HepG2 (cell line): ENCODE data around the gene RILP. TPM values are rescaled to one million over a fixed set of nuclear protein-coding genes. Genes with fewer than 3 reads are reported as not detected.

ENCODE experiments used
- ETS1 ChIP-seq: sonication (generic); formaldehyde crosslinking; IDR thresholded peaks from 2 replicates; pipeline ENCODE4 v1.4.0; 2020; ENCODE audit warnings: missing genetic modification reagents
- HNRNPL ChIP-seq: fragments of 200-400 bp; formaldehyde crosslinking; IDR thresholded peaks from 2 replicates; pipeline ENCODE4 v1.6.1; 2017; ENCODE audit warnings: mild to moderate bottlenecking, low read depth, low read length
- HNRNPLL ChIP-seq: fragments of 200-400 bp; formaldehyde crosslinking; IDR thresholded peaks from 2 replicates; pipeline ENCODE4 v1.6.1; 2017; ENCODE audit warnings: mild to moderate bottlenecking, low read depth, low read length; ENCODE audit not compliant: poor library complexity, severe bottlenecking
- JARID2 ChIP-seq: sonication (generic); formaldehyde crosslinking; IDR thresholded peaks from 2 replicates; pipeline ENCODE4 v1.8.1; 2023; ENCODE audit warnings: missing genetic modification reagents, inconsistent platforms; ENCODE audit not compliant: insufficient replicate concordance
- NAIF1 ChIP-seq: sonication (generic); formaldehyde crosslinking; IDR thresholded peaks from 2 replicates; pipeline ENCODE4 v1.5.0; 2020; ENCODE audit warnings: mild to moderate bottlenecking, missing genetic modification reagents, borderline replicate concordance
- ZNF142 ChIP-seq: sonication (generic); formaldehyde crosslinking; IDR thresholded peaks from 2 replicates; pipeline ENCODE4 v1.4.0; 2020; ENCODE audit warnings: missing genetic modification reagents
- ZNF567 ChIP-seq: sonication (generic); formaldehyde crosslinking; IDR thresholded peaks from 2 replicates; pipeline ENCODE4 v1.8.1; 2023; ENCODE audit warnings: mild to moderate bottlenecking, missing genetic modification reagents, borderline replicate concordance
- ZNF644 ChIP-seq: IDR thresholded peaks from 2 replicates; pipeline ENCODE4 v1.6.1; 2016; ENCODE audit warnings: low read depth
- polyA plus RNA-seq, 8 experiments: library from polyadenylated mRNA; depleted of rRNA in 3 of 8; stranded (reverse) in 7 of 8; unstranded in 1 of 8; fragments of >200 nt; fragmentation: Illumina TruSeq in 4 of 8; extraction: Trizol in 4 of 8; gene quantifications; 2 replicates each; pipeline versions ENCODE4 v1.2.1 to v1.2.3, GENCODE V29; 2011 to 2016; ENCODE audit warnings: low read depth in 4 of 8, missing spikeins in 1 of 8, mixed read lengths in 1 of 8; ENCODE audit not compliant: insufficient read depth in 1 of 8
- total RNA-seq, 5 experiments: library from RNA; depleted of rRNA; stranded (reverse); fragments of >200 nt; fragmentation: Illumina TruSeq; extraction: Trizol; gene quantifications; 2 replicates each; pipeline ENCODE4 v1.2.3, GENCODE V29; 2016; ENCODE audit warnings: low read depth in 1 of 5
- TF ChIP-seq, protein P1 (sequence below): sonication (generic); formaldehyde crosslinking; conservative IDR thresholded peaks from 2 replicates; pipeline ENCODE4 v1.4.0; 2020; ENCODE audit warnings: mild to moderate bottlenecking, missing genetic modification reagents, moderate library complexity
- TF ChIP-seq, protein P2 (sequence below): sonication (generic); formaldehyde crosslinking; IDR thresholded peaks from 2 replicates; pipeline ENCODE4 v1.4.0; 2020; ENCODE audit warnings: missing genetic modification reagents
- TF ChIP-seq, protein P3 (sequence below): sonication (generic); formaldehyde crosslinking; IDR thresholded peaks from 2 replicates; pipeline ENCODE4 v1.4.0; 2020; ENCODE audit warnings: mild to moderate bottlenecking, missing genetic modification reagents

Gene RILP
- total and polyA plus RNA-seq, 2 of the 13 experiments (the other 11 are each of a cell fraction or from before 2014, with no cell fraction given) = 6.6 to 8.1 TPM

DNA sequence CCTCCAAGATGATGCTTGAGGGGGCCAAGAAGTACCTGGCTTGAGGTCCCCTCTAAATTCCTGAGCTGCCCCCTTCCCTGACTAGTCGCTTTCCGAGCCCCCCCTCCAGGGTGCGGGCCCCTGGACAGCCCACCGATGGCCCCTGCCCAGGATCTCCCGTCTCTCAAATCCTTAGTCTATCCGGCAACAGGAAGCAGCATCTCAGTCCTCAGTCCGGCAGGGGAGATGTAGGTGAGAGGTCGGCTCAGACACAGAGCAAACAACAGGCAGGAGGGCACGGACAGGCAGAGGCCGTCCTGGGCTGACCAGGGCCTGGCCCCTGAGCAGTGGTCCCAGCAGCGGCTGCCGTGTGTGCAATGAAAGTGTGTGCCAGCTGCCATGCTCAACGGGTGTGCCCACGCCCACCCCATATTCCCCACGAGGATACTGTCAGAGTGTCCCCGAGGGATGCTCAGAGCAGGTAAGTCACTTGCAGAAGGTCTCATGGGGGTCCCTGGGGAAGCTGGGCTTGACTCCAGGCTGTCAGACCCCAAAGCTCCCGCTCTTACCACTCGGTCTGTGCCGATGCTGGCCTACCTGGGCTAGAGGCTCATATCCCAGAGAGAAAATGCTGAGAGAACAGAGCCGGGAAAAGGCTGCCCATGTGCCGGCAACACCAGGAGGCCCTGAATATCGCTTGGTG is 28.3 kb downstream of the RILP start (continued):
- TF ChIP-seq NAIF1 (no peak), JARID2 (no peak), ZNF142 (CRISPR knock-in tag) (peak; percentile 82), ETS1 (CRISPR knock-in tag) (no peak), HNRNPLL (no peak), ZNF567 (CRISPR knock-in tag) (no peak), ZNF644 (CRISPR knock-in tag) (no peak), HNRNPL (peak; percentile 87; the same call in 1 of the 2 replicates)
- TF ChIP-seq, protein P1, sequence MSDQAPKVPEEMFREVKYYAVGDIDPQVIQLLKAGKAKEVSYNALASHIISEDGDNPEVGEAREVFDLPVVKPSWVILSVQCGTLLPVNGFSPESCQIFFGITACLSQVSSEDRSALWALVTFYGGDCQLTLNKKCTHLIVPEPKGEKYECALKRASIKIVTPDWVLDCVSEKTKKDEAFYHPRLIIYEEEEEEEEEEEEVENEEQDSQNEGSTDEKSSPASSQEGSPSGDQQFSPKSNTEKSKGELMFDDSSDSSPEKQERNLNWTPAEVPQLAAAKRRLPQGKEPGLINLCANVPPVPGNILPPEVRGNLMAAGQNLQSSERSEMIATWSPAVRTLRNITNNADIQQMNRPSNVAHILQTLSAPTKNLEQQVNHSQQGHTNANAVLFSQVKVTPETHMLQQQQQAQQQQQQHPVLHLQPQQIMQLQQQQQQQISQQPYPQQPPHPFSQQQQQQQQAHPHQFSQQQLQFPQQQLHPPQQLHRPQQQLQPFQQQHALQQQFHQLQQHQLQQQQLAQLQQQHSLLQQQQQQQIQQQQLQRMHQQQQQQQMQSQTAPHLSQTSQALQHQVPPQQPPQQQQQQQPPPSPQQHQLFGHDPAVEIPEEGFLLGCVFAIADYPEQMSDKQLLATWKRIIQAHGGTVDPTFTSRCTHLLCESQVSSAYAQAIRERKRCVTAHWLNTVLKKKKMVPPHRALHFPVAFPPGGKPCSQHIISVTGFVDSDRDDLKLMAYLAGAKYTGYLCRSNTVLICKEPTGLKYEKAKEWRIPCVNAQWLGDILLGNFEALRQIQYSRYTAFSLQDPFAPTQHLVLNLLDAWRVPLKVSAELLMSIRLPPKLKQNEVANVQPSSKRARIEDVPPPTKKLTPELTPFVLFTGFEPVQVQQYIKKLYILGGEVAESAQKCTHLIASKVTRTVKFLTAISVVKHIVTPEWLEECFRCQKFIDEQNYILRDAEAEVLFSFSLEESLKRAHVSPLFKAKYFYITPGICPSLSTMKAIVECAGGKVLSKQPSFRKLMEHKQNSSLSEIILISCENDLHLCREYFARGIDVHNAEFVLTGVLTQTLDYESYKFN (CRISPR knock-in tag) = peak; percentile 81
- TF ChIP-seq, protein P2, sequence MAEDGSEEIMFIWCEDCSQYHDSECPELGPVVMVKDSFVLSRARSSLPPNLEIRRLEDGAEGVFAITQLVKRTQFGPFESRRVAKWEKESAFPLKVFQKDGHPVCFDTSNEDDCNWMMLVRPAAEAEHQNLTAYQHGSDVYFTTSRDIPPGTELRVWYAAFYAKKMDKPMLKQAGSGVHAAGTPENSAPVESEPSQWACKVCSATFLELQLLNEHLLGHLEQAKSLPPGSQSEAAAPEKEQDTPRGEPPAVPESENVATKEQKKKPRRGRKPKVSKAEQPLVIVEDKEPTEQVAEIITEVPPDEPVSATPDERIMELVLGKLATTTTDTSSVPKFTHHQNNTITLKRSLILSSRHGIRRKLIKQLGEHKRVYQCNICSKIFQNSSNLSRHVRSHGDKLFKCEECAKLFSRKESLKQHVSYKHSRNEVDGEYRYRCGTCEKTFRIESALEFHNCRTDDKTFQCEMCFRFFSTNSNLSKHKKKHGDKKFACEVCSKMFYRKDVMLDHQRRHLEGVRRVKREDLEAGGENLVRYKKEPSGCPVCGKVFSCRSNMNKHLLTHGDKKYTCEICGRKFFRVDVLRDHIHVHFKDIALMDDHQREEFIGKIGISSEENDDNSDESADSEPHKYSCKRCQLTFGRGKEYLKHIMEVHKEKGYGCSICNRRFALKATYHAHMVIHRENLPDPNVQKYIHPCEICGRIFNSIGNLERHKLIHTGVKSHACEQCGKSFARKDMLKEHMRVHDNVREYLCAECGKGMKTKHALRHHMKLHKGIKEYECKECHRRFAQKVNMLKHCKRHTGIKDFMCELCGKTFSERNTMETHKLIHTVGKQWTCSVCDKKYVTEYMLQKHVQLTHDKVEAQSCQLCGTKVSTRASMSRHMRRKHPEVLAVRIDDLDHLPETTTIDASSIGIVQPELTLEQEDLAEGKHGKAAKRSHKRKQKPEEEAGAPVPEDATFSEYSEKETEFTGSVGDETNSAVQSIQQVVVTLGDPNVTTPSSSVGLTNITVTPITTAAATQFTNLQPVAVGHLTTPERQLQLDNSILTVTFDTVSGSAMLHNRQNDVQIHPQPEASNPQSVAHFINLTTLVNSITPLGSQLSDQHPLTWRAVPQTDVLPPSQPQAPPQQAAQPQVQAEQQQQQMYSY (CRISPR knock-in tag) = no peak
- TF ChIP-seq, protein P3, sequence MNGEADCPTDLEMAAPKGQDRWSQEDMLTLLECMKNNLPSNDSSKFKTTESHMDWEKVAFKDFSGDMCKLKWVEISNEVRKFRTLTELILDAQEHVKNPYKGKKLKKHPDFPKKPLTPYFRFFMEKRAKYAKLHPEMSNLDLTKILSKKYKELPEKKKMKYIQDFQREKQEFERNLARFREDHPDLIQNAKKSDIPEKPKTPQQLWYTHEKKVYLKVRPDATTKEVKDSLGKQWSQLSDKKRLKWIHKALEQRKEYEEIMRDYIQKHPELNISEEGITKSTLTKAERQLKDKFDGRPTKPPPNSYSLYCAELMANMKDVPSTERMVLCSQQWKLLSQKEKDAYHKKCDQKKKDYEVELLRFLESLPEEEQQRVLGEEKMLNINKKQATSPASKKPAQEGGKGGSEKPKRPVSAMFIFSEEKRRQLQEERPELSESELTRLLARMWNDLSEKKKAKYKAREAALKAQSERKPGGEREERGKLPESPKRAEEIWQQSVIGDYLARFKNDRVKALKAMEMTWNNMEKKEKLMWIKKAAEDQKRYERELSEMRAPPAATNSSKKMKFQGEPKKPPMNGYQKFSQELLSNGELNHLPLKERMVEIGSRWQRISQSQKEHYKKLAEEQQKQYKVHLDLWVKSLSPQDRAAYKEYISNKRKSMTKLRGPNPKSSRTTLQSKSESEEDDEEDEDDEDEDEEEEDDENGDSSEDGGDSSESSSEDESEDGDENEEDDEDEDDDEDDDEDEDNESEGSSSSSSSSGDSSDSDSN (CRISPR knock-in tag) = no peak
